Hematopoietic multipotent progenitor cell treated with erythropoietin and hydrocortisone succinate and interleukin-3 and kit ligand, for 15 days (in vitro differentiated cells): ENCODE results near the gene BTN2A1.
"Not testable (repeated sequence)": the region's sequence is repeated elsewhere in the genome, so short reads cannot be mapped to it uniquely, and the experiment has no call there.

Source experiments
- DNase-seq: peaks from one replicate; pipeline ENCODE4 v3.0.0-alpha.2; 2015; ENCODE audit warnings: low spot score

The BTN2A1 gene

GRCh38 chr6:26493258-26493657 is 35.5 kb downstream of the BTN2A1 start:
- no peak for DNase-seq

- no peak for DNase-seq
Measured at GRCh38 chr6:26494117-26494516, 36.4 kb downstream of the BTN2A1 start.

- no peak for DNase-seq
Measured at GRCh38 chr6:26495281-26495680, 37.5 kb downstream of the BTN2A1 start.

- DNase-seq: no peak
Measured at GRCh38 chr6:26497610-26498009, 39.9 kb downstream of the BTN2A1 start.

GRCh38 chr6:26500102-26500501 is 42.3 kb downstream of the BTN2A1 start, which contains the start of gene BTN1A1:
Gene BTN1A1 (plus strand): TSS chr6:26500303. CDS start chr6:26501287, 984 bp downstream.
- no peak for DNase-seq

- DNase-seq: no peak
Measured at GRCh38 chr6:26501482-26501986, 43.8 kb downstream of the BTN2A1 start.

- no peak for DNase-seq
Measured at GRCh38 chr6:26502165-26502564, 44.4 kb downstream of the BTN2A1 start.

- DNase-seq: no peak
Measured at GRCh38 chr6:26502626-26503025, 44.9 kb downstream of the BTN2A1 start.

- no peak for DNase-seq
Measured at GRCh38 chr6:26507658-26508057, 49.9 kb downstream of the BTN2A1 start.

GRCh38 chr6:26511033-26511432 is 53.3 kb downstream of the BTN2A1 start:
- not testable (repeated sequence) for DNase-seq

GRCh38 chr6:26514984-26515383 is 57.2 kb downstream of the BTN2A1 start:
- DNase-seq: no peak

GRCh38 chr6:26516481-26517427 is 59.0 kb downstream of the BTN2A1 start:
- no peak for DNase-seq
